Jurkat, Clone E6-1 (cell line): ENCODE results near the gene F10.

Experiments used
- DNase-seq: peaks from one replicate; pipeline ENCODE4 v3.0.0-alpha.2; 2011; ENCODE audit warnings: low read depth, low spot score
- H3K4me3 ChIP-seq: 2 replicates; pipeline ENCODE4 v1.5.1; 2011; ENCODE audit warnings: mild to moderate bottlenecking, low read length, control low read depth, moderate library complexity

F10 gene

GRCh38 chr13:113176822-113177221 is 54.2 kb downstream of the F10 start:
- DNase-seq: no peak
- H3K4me3 ChIP-seq: no peak overlapping the region

GRCh38 chr13:113178070-113178895 is 55.7 kb downstream of the F10 start:
- H3K4me3 ChIP-seq: no peak overlapping the region
- no peak for DNase-seq

GRCh38 chr13:113178896-113179167 is 56.2 kb downstream of the F10 start:
- H3K4me3 ChIP-seq: no peak overlapping the region

GRCh38 chr13:113179374-113180230 is 57.0 kb downstream of the F10 start:
- DNase-seq: no peak
- no peak overlapping the region for H3K4me3 ChIP-seq

More at GRCh38 chr13:113178896-113179167, 56.2 kb downstream of the F10 start:
- DNase-seq: no peak

- H3K4me3 ChIP-seq: no peak overlapping the region
- DNase-seq: no peak
Observed at GRCh38 chr13:113182046-113182445, 59.4 kb downstream of the F10 start.

GRCh38 chr13:113183450-113184129 is 61.0 kb downstream of the F10 start:
- DNase-seq: no peak

GRCh38 chr13:113184568-113185440 is 62.2 kb downstream of the F10 start:
- no peak for DNase-seq
- no peak overlapping the region for H3K4me3 ChIP-seq

More at GRCh38 chr13:113183450-113184129, 61.0 kb downstream of the F10 start:
- no peak overlapping the region for H3K4me3 ChIP-seq

GRCh38 chr13:113186061-113186900 is 63.7 kb downstream of the F10 start:
- no peak for DNase-seq

GRCh38 chr13:113187263-113187669 is 64.7 kb downstream of the F10 start:
- no peak overlapping the region for H3K4me3 ChIP-seq
- no peak for DNase-seq

More at GRCh38 chr13:113186061-113186900, 63.7 kb downstream of the F10 start:
- no peak overlapping the region for H3K4me3 ChIP-seq

- no peak overlapping the region for H3K4me3 ChIP-seq
- DNase-seq: no peak
Observed at GRCh38 chr13:113187883-113188665, 65.5 kb downstream of the F10 start.

- no peak overlapping the region for H3K4me3 ChIP-seq
- no peak for DNase-seq
Observed at GRCh38 chr13:113190181-113190580, 67.6 kb downstream of the F10 start.

- no peak overlapping the region for H3K4me3 ChIP-seq
- DNase-seq: no peak
Observed at GRCh38 chr13:113192279-113192678, 69.7 kb downstream of the F10 start.

GRCh38 chr13:113192902-113193301 is 70.3 kb downstream of the F10 start:
- no peak overlapping the region for H3K4me3 ChIP-seq
- DNase-seq: no peak

GRCh38 chr13:113195360-113195759 is 72.8 kb downstream of the F10 start:
- no peak for DNase-seq
- no peak overlapping the region for H3K4me3 ChIP-seq

- H3K4me3 ChIP-seq: no peak overlapping the region
- no peak for DNase-seq
Observed at GRCh38 chr13:113196970-113197737, 74.6 kb downstream of the F10 start.
